Smooth muscle cell (in vitro differentiated cells): ENCODE data around the gene BEAN1. TPM values are rescaled to one million over a fixed set of nuclear protein-coding genes. Genes with fewer than 3 reads are reported as not detected.
"Not testable (repeated sequence)": the region's sequence is repeated elsewhere in the genome, so short reads cannot be mapped to it uniquely, and the experiment has no call there.

ENCODE experiments used
- DNase-seq: peaks from one replicate; lab custom pipeline; 2025; ENCODE audit not compliant: unreplicated experiment; lab: John Stamatoyannopoulos, UW
- H2AFZ ChIP-seq: fragments of 200-600 bp; sonication (generic); 2 replicates; pipeline ENCODE4 v1.6.0; 2016; ENCODE audit warnings: antibody characterized with exemption, low read depth, mild to moderate bottlenecking
- H3F3A ChIP-seq: fragments of 200-600 bp; sonication (generic); 2 replicates; pipeline ENCODE4 v1.6.0; 2017; ENCODE audit warnings: antibody characterized with exemption, low read depth
- H3K27ac ChIP-seq: fragments of 200-600 bp; sonication (generic); 2 replicates; pipeline ENCODE4 v1.5.1; 2016; ENCODE audit warnings: low read depth, mild to moderate bottlenecking
- H3K27me3 ChIP-seq: fragments of 200-600 bp; sonication (generic); 2 replicates; pipeline ENCODE4 v1.6.1; 2016; ENCODE audit warnings: low read depth, mild to moderate bottlenecking
- H3K36me3 ChIP-seq: fragments of 200-600 bp; sonication (generic); 2 replicates; pipeline ENCODE4 v1.5.1; 2016; ENCODE audit warnings: low read depth
- H3K4me1 ChIP-seq: fragments of 200-600 bp; sonication (generic); 2 replicates; pipeline ENCODE4 v1.5.1; 2016; ENCODE audit warnings: low read depth
- H3K4me2 ChIP-seq: fragments of 200-600 bp; sonication (generic); 2 replicates; pipeline ENCODE4 v1.6.0; 2016; ENCODE audit warnings: mild to moderate bottlenecking
- H3K4me3 ChIP-seq: fragments of 200-600 bp; sonication (generic); 2 replicates; pipeline ENCODE4 v1.5.1; 2016; ENCODE audit warnings: mild to moderate bottlenecking
- H3K79me2 ChIP-seq: fragments of 200-600 bp; sonication (generic); 2 replicates; pipeline ENCODE4 v1.6.0; 2016; ENCODE audit warnings: low read depth, mild to moderate bottlenecking
- H3K9ac ChIP-seq: fragments of 200-600 bp; sonication (generic); 2 replicates; pipeline ENCODE4 v1.6.0; 2016; ENCODE audit warnings: low read depth
- H3K9me3 ChIP-seq: fragments of 200-600 bp; sonication (generic); replicated peaks from 2 replicates; pipeline ENCODE4 v1.5.1; 2016; ENCODE audit warnings: low read depth
- H4K20me1 ChIP-seq: fragments of 200-600 bp; sonication (generic); 2 replicates; pipeline ENCODE4 v1.6.0; 2016; ENCODE audit warnings: low read depth
- CTCF ChIP-seq: fragments of 200-600 bp; sonication (generic); IDR thresholded peaks from 2 replicates; pipeline ENCODE4 v1.5.1; 2017; ENCODE audit warnings: borderline replicate concordance, mild to moderate bottlenecking, antibody characterized with exemption; ENCODE audit not compliant: insufficient read depth, poor library complexity, severe bottlenecking
- WGBS: methylation state at CpG from one replicate; pipeline ENCODE4 v1.1.7; 2016; ENCODE audit warnings: low lambda C conversion rate; 5-methylcytosine and 5-hydroxymethylcytosine counted together
- polyA plus RNA-seq: library from polyadenylated mRNA; unstranded; fragments of >200 nt; fragmentation: Nextera tagmentation; extraction: Ambion mirVana; gene quantifications from 2 replicates; pipeline ENCODE4 v1.2.1, GENCODE V29; 2016
- total RNA-seq: library from RNA; depleted of rRNA; stranded (reverse); fragments of >200 nt; gene quantifications from 2 replicates; pipeline ENCODE4 v1.2.3, GENCODE V29; 2014

Gene BEAN1
- total and polyA plus RNA-seq, 2 experiments from 2014 or later = 0.94 to 4.9 TPM

- H3K4me2 ChIP-seq = no peak overlapping the region
- H3K4me3 ChIP-seq = no peak overlapping the region
- no peaks in the 10 kb centered on the region for H3K36me3 ChIP-seq
- H2AFZ ChIP-seq = no peak overlapping the region
- H3K9me3 ChIP-seq = no peaks in the 10 kb centered on the region
- no peaks in the 10 kb centered on the region for H3F3A ChIP-seq
- no peaks in the 10 kb centered on the region for H4K20me1 ChIP-seq
- whole genome bisulfite sequencing = 88% methylated on average over 7 of the region's 7 CpGs
- TF ChIP-seq CTCF = no peak
- no peak overlapping the region for H3K27ac ChIP-seq
- no peak overlapping the region for H3K9ac ChIP-seq
- H3K27me3 ChIP-seq = peaks cover 14% of the 10 kb centered on the region
- no peaks in the 10 kb centered on the region for H3K79me2 ChIP-seq
- no peaks in the 10 kb centered on the region for H3K4me1 ChIP-seq
- DNase-seq = no peak
Measured at GRCh38 chr16:66458853-66459252, 31.8 kb downstream of the BEAN1 start.

- no peaks in the 10 kb centered on the region for H3K79me2 ChIP-seq
- H4K20me1 ChIP-seq = no peaks in the 10 kb centered on the region
- 48% methylated on average over 5 of the region's 5 CpGs for WGBS
- H3K4me1 ChIP-seq = no peaks in the 10 kb centered on the region
- peaks cover 18% of the 10 kb centered on the region for H3K27me3 ChIP-seq
- H3K27ac ChIP-seq = no peak overlapping the region
- H3K4me3 ChIP-seq = no peak overlapping the region
- H3F3A ChIP-seq = no peaks in the 10 kb centered on the region
- no peak for DNase-seq
- no peak overlapping the region for H3K4me2 ChIP-seq
- H3K9me3 ChIP-seq = no peaks in the 10 kb centered on the region
- no peak overlapping the region for H3K9ac ChIP-seq
- H2AFZ ChIP-seq = no peak overlapping the region
- H3K36me3 ChIP-seq = no peaks in the 10 kb centered on the region
- no peak for TF ChIP-seq CTCF
Measured at GRCh38 chr16:66459878-66460277, 32.8 kb downstream of the BEAN1 start.

DNA sequence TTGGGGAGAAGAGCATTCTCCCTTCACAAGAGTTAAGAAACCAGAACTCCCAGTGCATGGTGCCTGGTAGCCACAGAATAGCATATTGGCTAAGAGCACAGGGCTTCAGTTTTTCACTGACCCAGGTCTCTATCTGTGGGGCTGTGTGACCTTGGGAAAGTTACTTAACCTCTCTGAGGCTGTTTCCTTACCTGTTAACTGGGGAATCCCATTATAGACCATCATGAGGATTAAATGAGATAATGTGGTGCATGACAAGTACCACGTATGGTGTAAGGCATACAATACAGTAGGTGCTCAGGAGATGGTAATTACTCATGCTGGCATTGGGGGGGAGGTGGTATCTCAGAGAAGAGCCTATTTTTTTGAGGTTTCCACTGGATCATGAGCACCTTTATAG is 33.6 kb downstream of the BEAN1 start:
- DNase-seq = no peak
- Histone ChIP-seq H3K36me3 (no peaks in the 10 kb centered on the region), H3K9me3 (no peaks in the 10 kb centered on the region), H3K4me1 (no peaks in the 10 kb centered on the region), H2AFZ (no peak overlapping the region), H3K27me3 (peaks cover 18% of the 10 kb centered on the region), H4K20me1 (no peaks in the 10 kb centered on the region), H3K9ac (no peak overlapping the region), H3K79me2 (no peaks in the 10 kb centered on the region), H3F3A (no peaks in the 10 kb centered on the region), H3K27ac (no peak overlapping the region), H3K4me2 (no peak overlapping the region), H3K4me3 (no peak overlapping the region)
- no peak for TF ChIP-seq CTCF
- WGBS = 93% methylated on average over 1 of the region's 1 CpG

GRCh38 chr16:66462912-66463311 is 35.8 kb downstream of the BEAN1 start:
- Histone ChIP-seq H3K27me3 (peaks cover 18% of the 10 kb centered on the region), H3K27ac (no peak overlapping the region), H3F3A (no peaks in the 10 kb centered on the region), H3K4me1 (no peaks in the 10 kb centered on the region), H3K36me3 (no peaks in the 10 kb centered on the region), H3K79me2 (no peaks in the 10 kb centered on the region), H3K4me3 (no peak overlapping the region), H3K4me2 (no peak overlapping the region), H3K9ac (no peak overlapping the region), H4K20me1 (no peaks in the 10 kb centered on the region), H3K9me3 (no peaks in the 10 kb centered on the region), H2AFZ (no peak overlapping the region)
- WGBS = 92% methylated on average over 1 of the region's 1 CpG
- no peak for TF ChIP-seq CTCF
- no peak for DNase-seq

DNA sequence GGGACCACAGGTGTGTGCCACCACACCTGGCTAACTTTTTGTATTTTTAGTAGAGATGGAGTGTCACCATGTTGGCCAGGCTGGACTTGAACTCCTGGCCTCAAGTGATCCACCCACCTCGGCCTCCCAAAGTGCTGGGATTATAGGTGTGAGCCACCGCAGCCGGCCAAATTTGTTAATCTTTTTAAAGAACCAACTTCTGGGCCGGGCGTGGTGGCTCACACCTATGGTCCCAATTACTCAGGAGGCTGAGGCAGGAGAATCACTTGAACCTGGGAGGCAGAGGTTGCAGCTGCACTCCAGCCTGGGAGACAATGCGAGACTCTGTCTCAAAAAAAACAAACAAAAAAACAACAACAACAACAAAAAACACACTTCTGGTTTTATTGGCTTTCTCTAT is 38.9 kb downstream of the BEAN1 start:
- peaks cover 18% of the 10 kb centered on the region for H3K27me3 ChIP-seq
- not testable (repeated sequence) for H3K9me3 ChIP-seq, H2AFZ ChIP-seq, H4K20me1 ChIP-seq, H3K4me2 ChIP-seq, H3F3A ChIP-seq, H3K79me2 ChIP-seq, H3K4me3 ChIP-seq, DNase-seq, H3K9ac ChIP-seq, H3K27ac ChIP-seq, H3K36me3 ChIP-seq, H3K4me1 ChIP-seq
- 97% methylated on average over 6 of the region's 6 CpGs for WGBS

DNA sequence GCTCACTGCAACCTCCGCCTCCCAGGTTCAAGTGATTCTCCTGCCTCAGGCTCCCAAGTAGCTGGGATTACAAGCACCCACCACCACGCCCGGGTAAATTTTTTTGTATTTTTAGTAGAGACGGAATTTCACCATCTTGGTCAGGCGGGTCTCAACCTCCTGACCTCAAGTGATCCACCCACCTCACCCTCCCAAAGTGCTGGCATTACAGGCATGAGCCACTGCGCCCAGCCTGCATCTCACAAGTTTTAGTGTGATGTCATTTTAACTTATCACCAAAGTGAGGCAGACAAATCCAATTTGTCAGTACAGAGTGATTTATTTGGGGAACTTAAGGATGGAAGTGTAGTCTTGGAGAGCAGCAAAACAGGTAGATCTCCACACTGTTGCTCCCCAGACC is 39.5 kb downstream of the BEAN1 start:
- 97% methylated on average over 6 of the region's 6 CpGs for WGBS
- H4K20me1 ChIP-seq, H3K9ac ChIP-seq, H3K79me2 ChIP-seq, DNase-seq, H3K27ac ChIP-seq, H3F3A ChIP-seq, H3K36me3 ChIP-seq, H3K9me3 ChIP-seq, H3K4me1 ChIP-seq, H3K4me2 ChIP-seq, H2AFZ ChIP-seq, H3K4me3 ChIP-seq: not testable (repeated sequence)
- peaks cover 17% of the 10 kb centered on the region for H3K27me3 ChIP-seq
